NCI-H2171 treated with DMSO at 0.1 percent for 48 hours (cell line): ENCODE data around the gene ASTN2.
A peak's percentile ranks its signal among the peaks of the same experiment; 100 is the strongest.

Experiments
- DNase-seq: peaks from one replicate; lab custom pipeline; 2025; lab: John Stamatoyannopoulos, UW

The ASTN2 gene

GRCh38 chr9:116800885-116801284 lies 614.0 kb downstream of the ASTN2 start:
- DNase-seq, result peak; percentile 90

DNA sequence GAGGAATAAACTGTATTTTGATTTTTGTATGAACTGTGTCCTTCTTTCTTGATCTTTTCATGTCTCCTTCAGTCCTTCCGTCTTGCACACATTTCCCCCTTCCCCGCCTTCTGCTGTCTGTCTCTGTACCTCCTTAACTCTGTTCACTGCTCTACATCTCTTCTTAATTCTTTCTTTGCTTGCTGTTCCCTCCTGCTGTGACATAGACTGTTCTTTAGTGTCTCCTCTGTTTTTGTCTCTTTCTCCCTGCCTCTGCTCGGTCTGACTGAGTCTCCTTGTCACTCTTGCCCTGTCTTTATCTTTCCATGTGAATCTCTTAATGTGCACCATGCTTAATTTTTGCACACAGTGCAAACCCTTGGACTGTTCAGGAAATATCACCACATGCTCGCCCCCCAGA lies 614.8 kb downstream of the ASTN2 start:
- no peak for DNase-seq

DNA sequence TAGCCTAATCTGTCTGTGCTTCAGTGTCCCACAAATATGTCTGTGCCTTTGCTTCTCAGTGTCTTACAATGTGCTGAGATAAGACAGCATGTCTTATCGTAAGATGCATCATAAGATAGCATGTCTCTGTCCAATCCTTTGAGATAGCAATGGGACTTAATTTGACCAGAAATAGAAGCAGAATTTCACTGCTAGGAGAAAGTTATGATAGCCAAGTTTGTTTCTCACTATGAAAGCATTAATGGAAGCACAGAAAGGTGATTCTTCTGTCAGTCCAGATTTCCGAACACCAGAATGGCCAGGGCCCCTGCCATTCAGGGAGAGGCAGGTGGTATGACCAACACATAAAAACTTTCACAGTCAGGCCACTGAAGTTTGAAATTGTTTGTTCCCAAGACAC lies 616.3 kb downstream of the ASTN2 start:
- no peak for DNase-seq

GRCh38 chr9:116797276-116797675 lies 617.6 kb downstream of the ASTN2 start:
- no peak for DNase-seq

GRCh38 chr9:116796669-116797068 lies 618.2 kb downstream of the ASTN2 start:
- DNase-seq, result no peak

GRCh38 chr9:116795821-116796220 lies 619.0 kb downstream of the ASTN2 start:
- no peak for DNase-seq

DNA sequence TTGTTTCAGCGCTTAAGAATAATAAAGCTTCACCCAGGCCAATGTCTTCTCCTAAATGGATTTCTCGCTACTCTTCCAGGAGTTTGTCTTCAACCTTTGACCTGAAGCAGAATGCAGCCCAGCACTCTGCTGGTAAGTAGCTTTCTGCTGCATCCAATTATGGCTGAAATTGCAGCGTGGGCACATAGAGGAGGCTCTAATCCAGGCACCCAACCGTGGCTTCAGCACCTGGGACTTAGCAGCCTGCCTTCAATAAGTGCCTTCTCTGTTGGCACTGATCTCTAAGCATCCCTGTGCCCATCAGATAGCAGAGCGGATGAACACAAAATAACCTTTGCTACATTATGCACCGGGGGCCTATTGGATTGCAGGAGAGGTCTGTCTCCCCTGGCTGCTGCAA lies 622.6 kb downstream of the ASTN2 start:
- peak; percentile 9 for DNase-seq

GRCh38 chr9:116791326-116791725 lies 623.5 kb downstream of the ASTN2 start:
- no peak for DNase-seq

DNA sequence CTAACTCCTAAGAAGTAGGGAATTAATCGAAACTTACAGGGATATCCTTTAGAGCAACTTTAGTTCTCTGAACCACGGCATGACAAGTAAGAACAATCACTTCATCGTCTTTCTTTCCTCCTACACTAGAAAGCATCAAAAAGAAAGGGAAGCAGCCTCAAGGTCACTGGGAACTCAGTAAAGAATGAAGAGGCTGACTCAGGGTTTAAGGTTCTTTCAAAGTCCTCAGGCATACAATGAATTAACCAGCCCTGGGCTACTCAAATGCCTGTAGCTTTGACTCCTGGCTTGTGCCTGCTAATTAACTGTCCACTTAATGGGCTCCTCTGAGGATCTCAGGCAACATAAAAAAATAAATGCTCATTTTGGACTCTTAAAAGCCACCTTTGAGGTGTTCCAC lies 625.8 kb downstream of the ASTN2 start:
- DNase-seq, result no peak

DNA sequence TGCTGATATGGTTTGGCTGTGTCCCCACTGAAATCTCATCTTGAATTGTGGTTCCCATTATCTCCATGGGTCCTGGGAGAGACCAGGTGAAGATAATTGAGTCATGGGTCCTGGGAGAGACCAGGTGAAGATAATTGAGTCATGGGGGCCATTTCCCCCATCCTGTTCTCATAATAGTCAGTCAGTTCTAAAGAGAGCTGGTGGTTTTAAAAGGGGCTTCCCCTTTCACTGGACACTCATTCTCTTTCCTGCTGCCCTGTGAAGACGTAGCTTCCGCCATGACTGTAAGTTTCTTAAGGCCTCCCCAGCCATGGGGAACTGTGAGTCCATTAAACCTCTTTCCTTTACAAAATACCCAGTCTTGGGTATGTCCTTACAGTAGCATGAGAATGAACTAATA lies 628.1 kb downstream of the ASTN2 start:
- DNase-seq, result no peak

DNA sequence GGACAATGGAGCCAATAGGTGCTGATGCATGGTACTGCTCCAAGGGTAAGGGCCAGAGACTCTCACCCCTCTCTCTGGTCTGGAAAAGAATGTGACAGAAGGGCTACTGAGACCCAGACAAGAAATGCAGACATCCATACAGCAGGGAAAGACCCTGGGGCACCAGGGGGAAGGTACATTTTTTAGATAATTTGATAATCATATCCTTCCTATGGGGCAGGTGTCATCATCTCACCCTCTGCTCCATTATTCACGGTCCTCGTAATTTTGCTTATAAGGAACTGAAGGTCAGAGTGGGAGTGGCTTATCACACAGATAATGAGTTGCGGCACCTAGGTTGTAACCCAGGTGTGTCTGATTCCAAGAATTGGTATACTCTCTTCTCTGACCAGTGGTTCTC lies 637.7 kb downstream of the ASTN2 start:
- DNase-seq, result no peak

DNA sequence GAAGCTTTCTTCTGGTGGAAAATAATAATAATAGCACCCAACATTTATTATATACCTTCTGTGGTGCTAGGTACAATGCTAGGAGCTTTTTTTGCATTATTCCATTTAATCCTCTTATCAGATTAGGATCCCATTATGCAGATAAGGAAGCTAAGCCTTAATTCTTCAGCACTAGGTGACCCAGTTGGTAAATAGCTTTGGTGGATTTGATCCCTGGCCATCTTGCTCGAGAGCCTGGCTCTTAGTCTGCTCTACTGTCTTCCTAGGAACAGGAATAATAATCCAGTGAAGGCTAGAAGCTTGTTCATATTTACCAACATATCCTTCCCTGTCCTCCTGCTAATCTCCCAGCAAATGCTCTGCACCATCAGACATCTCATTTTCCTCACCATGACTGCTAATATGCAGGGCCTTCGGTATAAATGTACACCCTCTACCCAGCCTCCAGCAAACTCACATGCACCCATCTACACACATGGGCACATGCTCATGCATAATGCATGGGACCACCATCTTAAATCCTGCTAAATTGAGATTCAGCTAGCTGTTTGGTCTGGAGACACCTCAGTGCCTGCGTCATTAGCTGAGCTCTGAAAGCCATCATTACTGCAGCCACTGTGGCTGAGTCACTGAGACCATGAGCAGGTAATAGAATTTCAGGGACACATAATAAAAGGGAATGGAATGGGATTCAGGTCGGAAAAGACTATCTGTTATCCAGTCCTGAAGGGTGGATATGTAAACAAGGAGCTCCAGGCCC lies 640.3 kb downstream of the ASTN2 start:
- DNase-seq, result no peak

- peak; percentile 85 for DNase-seq
These were observed 647.6 kb downstream of the ASTN2 start for GRCh38 chr9:116767219-116767618.

- DNase-seq, result no peak
These were observed 649.8 kb downstream of the ASTN2 start for GRCh38 chr9:116765011-116765410.

DNA sequence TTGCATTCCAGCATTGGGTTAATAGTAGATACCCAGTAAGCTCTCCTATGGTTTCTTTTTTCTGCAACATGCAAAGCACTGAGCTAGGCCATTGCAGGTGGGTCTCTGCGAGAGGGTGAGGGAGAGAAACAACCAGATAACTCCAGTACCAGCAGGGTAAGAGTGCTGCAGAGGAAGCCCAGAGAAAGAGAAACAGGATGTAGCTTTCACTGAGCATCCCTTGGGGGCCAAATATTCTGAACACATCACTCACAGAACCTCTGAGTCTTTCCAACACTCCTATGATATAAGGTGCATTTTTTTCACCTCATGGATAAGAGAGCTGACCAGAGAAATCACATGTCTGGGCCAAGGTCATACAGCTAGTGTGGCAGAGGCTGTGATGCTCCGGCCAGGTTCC lies 651.1 kb downstream of the ASTN2 start:
- no peak for DNase-seq

GRCh38 chr9:116760636-116761035 lies 654.2 kb downstream of the ASTN2 start:
- no peak for DNase-seq

DNA sequence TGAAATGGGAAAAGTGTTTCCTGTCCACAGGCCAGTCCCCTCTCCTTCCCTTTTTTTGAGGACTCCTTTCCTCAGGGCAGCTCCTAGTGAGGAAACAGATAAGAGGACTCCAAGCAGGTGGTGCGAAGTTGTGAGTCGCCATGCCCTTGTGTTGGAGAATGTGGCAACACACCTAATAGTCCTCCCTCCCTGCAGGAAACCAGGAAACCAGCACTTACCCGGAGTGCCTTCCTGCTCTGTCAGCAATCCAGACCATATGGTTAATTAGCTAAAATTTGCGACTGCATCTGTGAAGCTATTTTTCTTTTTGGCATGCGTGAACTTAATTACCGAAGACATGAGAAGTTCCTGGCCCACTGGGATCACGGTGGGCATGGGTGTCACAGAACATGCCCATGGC lies 657.8 kb downstream of the ASTN2 start:
- DNase-seq, result peak; percentile 75

- no peak for DNase-seq
These were observed 661.5 kb downstream of the ASTN2 start for GRCh38 chr9:116753389-116753788.

- no peak for DNase-seq
These were observed 664.3 kb downstream of the ASTN2 start for GRCh38 chr9:116750510-116750909.

DNA sequence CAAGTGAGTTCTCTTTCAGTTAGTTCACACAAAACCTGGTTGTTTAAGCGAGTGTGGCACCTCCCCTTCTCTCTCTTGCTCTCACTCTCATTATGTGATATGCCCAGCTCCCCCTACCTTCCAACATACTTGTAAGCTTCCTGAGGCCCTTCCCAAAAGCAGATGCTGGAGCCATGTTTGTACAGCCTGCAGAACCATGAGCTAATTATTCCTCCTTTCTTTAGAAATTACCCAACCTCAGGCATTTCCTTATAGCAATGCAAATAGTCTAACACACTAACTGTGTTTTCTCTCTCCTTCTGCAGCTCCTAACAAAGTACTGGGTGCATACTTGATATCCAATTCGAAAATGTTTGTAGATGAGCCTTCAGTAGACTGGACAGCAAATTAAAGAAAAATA lies 665.1 kb downstream of the ASTN2 start:
- DNase-seq, result no peak

- no peak for DNase-seq
These were observed 665.7 kb downstream of the ASTN2 start for GRCh38 chr9:116749176-116749575.

DNA sequence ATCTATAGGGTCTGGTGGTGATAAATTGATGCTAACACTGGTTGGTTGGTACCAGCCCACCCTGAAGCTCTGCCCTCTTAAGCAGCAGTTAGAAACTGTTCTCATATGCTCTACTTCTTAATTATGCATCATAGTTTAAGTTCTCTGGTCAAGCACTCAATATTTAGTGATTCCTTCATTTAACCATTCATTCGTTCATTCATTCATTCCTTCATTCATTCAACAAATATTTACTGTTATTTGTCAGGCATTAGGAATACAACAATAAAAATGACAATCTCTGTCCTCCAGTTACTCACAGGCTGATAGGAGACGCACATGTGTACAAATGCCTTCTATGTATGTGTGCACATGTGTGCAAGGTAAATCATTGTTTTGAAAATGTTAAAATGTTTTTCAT lies 673.1 kb downstream of the ASTN2 start:
- DNase-seq, result no peak

DNA sequence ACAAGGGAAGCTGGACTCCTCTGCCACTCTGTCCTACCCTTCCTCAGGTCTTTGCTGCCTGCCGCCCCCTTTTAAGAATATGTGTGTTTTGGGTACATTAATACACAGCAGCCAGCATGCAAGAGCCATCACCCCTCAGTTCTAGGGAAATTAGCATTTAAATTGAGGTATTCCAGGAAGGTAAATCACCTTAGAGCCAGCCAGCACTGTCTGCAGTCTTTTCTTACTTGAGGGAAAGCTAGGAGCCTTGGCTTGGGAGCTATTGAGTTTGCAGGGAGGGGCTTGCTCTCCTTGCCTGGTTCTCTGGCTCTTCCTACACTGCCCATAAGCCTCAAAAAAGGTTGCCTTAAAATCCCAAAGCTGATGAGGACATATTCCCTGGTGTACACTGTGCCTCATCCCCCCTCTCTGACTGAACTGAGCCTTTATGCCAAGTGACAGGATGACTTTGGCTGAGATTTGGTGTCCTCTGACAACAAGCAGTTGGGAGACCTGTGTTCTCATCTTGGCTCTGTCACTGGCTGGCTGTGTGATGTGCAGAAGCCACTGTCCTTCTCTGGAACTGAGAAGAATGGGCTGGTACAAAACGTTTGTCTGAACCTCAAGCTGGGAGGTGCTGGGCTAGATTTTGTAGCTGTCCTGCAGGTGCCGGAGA lies 673.6 kb downstream of the ASTN2 start:
- DNase-seq, result no peak

GRCh38 chr9:116737152-116737546 lies 677.7 kb downstream of the ASTN2 start:
- peak; percentile 86 for DNase-seq
